Ammon's horn (tissue), 1 donor: ENCODE results near the gene MANBA.

Source experiments
- DNase-seq: peaks from one replicate; pipeline ENCODE4 v3.0.0-alpha.2; 2016; ENCODE audit warnings: low spot score

MANBA gene

DNA sequence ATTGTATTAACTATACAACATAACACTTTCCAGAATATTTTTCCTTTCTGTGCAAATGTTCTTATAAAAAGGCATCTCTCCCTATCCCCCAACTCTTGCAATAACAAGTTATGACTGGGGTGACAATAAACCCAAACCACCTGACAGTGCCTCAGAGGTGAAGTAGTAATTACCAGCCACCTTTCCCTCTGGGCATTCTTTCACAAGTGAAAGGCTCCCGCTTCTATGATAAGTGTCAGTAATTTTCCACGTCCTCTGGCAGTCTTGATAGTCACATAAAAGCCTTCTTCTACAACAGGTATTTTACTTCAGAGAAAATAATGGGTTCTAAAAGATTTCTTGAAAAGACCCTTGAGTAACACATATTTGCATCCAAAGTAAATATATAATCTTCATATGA lies 82.7 kb downstream of the MANBA start:
- no peak for DNase-seq

DNA sequence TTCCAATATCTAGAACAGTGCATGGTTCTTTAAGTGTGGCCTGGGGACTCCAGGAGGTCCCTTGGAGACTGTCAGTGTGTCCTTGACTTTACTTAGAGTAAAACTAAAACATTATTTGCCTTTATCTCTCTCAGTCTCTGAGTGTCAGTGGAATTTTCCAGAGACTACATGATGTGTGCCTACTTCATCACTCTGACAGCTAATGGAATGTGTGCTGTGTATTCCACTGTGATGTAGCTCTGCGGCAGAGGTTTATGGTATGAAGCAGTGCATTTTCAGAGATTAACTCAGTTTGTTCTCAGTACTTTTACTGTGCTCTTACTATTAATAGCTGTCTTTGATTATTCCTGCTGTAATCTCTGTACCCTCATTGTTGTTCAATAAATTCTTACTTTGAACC lies 85.6 kb downstream of the MANBA start:
- no peak for DNase-seq

DNA sequence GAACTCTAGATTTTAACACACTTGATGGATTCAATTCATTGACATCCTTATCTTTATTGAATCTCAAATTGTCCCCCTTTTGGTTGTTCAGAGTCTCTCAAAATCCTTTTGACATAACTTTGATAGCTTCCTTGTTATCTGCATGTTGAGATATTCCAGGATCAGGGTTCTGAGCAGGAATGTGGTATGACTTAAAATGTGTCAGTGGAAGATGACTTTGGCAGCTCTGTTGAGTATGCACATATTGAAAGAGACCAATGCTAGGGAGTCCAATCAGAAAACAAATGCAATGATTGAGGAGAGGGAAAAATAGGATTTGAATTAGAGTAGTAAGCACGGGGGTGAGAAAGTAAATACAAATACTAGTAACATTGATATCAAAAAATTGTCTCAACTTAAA lies 93.8 kb downstream of the MANBA start:
- no peak for DNase-seq

DNA sequence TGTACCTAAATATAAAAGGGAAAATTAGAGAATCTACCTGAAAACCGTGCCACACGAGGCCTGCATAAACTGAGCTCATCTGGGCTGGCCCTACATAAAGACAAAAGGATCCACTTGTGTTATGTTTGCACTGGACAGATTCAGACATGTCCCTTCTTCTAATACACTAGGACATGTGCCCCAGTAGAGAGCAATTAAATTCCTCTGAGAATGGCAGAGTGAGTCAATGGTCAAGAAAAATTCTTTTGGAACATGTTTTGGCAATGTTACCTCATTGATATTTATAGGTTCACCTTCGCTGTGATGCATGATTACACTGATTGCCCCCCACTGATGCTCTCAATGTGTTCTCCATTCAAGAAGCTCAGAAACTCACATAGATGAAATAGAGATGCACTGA lies 95.2 kb downstream of the MANBA start:
- no peak for DNase-seq

DNA sequence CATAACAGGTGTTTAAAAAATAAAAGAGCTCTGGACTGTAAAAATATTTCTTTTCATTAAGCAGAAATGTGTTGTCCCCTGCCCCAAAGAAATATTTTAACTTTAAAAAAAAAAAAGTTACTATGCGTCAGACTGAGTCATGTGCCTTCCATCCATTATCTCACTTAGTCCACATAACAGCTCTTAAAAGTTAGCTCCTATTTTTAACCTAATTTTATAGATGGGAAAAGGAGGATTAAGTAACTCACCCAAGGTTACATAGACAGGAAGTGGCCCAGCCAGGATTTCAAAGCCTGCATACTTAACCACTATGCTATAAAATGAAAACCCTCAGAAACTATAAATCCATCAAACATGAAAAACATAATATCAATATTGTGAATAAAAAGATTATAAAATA lies 97.7 kb downstream of the MANBA start:
- no peak for DNase-seq

DNA sequence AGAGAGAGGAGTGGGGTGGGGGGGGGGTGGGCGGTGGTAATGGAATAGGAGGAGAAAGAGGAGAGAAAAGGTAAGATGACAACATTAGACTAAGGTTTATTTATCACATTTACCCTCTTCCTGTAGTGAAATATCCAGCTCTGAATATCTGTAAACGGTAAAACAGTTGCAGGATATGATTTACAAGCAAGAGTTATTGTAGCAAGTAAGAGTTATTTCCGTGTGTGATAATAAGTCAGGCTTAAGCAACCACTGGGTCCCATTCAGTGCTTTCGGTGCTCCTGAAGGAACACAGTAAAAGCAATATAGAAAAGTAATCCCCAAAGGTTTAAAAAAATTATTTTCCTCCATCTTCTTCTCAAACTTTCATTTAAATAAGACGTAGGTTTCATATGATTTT lies 103.6 kb downstream of the MANBA start:
- no peak for DNase-seq

DNA sequence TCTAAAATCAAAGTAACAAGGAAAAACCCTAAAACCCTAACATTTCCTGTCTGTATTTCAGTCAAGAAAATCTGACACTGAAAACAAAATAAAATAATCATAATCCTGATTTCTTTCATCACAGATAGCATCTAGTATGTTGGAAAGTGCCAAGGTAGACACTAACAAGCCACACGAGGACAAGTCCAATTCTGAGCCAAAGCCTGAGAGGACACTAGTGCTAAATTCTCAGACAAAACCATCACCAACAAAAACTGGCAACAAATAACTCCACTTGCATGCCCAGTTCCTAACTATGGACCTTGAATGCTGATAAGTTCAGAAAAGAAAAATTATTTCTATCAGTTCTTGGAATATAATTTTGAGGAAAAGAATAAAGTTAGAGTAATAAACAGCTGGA lies 113.7 kb downstream of the MANBA start:
- DNase-seq = peak; percentile 31

DNA sequence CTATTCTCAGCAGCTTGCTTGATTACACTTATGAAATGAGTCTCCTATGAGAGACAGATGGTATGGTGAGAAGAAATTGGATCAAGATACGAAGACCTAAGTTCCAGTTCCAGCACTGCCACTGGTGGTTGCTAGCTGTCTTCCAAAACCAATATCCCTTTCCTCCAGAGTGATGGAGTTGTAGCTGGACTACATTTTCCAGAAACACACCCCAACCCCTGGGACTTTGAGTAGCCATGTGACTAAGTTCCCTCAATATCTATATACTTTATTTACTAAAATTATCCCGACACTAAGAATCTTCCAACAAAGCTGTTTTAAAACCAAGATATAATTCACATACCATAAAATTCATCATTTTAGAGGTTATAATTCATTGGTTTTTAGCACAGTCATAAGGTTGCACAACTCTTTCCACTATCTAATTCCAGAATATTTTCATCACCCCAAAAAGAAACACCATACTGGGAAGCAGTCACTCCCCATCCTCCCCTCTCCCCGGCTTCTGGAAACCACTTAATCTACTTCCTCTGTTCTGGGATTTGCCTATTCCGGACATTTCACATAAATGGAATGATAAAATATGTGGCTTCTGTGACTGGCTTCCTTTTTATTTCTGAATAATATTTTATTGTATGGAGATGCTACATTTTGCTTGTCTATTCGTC lies 118.0 kb downstream of the MANBA start:
- DNase-seq = no peak

DNA sequence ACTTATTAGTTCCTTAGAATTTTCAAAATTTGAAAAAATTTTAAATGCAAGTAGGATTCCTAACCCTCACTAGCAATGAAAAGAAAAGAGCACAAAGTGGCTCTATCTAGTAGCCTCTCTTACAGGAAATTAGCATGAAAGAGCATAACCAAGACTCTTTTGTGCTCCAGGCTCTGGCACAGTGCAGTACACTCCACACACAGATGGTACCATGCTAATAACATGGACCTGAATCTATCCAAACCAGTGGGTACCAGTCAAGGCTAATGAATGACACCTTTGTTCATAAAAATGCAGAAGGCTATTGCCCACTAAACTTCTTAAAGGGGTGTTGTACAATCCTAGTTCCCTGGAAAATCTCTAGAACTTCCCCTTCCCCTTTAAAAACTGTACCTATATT lies 119.0 kb downstream of the MANBA start:
- DNase-seq = peak; percentile 82

DNA sequence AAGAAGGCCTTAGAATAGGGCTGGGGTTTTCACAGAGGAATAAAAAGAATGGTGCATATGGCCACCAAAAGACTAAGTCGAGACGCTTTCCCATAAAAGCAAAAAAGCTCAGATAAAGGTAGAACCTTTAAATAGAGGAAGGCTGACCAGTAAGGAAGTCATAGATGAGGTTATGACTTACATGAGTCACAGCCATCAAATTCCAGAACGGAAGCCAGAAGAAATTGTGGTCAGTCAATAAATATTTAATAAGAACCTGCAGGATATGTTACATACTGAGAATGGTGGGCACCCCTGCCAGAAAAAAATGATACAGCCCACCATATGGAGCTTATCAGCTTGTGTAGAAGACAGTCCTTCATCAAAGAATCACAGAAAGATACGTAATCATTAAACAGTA lies 120.1 kb downstream of the MANBA start:
- no peak for DNase-seq

DNA sequence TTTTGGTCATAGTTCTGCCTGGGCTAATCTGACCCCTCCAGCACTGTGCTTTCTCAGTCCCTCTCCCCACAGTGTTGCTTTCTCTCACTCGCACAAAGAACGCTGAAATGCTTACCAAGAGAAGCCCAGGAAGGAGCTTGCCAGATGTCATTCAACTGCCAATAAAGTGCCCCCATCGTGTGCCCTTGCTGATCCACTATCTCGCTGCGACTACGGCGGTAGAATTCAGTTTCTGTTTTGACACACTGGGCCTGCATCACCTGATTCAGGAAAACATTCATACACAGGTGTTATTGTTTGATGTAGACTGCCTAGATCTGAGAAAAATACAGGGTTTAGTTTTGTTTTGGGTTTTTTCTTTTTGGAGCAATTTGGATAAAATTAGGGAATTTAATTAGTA lies 121.2 kb downstream of the MANBA start:
- no peak for DNase-seq

DNA sequence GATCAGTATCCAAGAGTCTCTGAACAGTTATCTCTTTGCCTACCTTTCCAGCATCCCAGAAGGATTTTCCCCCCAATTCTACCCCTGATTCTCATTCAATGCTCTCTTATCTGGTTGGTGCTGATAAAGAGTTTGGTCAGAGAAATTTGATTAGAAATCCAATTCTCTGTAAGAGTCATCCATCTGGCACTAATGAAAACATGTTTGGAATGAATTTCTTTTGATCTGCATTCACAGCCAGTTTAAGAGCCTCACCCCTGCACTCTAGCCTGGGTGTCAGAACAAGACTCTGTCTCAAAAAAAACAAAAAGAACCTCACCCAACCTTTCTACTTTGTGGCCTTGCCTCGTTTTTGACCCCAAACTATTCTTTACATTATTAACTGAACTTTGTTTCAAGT lies 122.1 kb downstream of the MANBA start:
- no peak for DNase-seq

DNA sequence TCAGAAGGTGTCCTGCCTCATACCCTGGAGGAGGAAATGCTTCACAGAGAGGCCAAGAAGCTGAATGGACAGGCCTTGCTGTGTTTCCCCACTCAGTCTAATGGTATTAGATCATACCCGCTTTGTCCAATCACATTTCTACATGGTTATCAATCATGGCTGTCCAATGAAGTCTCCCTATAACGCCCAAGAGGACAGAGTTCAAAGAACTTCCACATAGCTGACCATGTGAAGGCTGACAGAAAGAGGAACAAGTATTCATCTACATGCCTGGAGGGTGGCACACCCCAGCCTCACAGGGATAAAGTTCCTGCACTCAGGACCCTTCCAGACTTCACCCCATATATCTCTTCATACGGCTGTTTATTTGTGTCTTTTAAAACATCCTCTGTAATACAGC lies 123.4 kb downstream of the MANBA start:
- DNase-seq = no peak

DNA sequence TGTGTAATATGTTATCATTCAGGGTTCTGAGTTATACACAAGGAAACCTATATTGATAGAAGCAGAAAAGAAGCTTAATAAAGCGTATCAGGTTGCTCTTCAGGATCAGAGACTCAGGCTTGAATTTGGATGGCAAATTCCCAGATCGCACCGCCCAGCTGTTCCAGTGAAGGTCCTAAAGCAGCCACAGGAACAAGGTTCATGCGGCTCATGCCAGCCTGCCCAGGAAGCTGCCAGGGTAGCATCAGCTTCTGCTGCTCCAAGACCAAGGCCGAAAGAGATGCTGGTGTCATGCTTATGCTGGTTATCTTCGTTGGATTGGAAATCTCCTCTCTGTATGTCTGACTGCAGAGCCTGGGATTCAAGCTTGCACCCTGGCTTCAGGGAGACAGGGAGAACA lies 127.7 kb downstream of the MANBA start:
- no peak for DNase-seq

DNA sequence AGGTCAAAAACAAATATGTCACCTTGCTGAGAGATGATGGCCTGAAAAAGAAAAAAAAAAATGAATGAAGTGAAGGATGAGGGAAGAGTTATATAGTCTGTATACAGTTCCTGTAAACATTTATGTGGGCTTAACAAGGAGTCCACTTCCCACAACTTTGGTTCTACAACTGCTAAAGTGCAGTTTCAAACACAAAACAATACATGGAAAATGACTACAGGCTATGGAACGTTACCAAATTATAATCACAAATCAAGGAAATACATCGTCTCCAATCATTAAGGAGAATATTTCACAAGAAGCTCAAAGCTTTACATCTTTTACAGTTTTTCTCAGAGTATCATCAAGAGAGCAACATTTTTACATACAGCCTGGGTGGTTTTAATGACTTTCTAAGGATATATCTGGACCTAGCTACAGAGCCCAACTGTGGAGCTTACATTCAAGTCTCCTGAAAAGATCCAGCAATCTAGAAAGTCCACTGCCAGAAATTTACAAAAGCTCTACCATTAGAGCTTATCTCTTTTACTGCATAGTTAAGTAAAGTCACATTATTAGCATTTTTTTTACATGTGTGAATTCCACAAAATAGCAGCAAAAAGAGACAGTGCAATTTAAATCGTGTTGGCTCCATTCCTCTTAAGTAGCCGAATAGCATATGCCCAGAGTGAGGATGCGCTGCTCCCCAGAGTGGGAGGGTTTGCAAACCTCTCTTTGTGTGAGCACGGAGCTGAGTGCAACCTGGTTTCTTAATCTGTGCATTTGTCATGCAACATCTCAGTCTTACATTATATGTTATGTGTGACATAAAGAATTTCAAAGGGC lies 128.3 kb downstream of the MANBA start:
- no peak for DNase-seq

DNA sequence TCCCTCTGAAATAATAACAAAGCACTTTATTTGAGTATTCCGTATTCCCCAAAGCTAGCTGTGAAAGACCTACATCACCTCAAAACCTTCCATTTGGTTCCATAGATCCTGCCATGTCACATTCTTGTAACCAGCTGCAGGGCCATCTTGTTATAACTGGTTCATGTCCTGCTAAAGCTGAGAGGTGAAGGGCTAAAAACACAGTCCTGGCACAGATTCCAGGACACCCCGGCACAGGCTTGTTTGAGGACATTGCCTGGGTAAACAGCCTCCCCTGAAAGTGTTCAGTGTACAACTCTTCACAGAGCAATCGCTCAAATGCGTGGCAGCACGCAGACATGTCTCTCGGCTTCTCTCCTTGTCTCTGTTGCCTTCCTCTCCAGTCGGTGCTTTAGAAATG lies 129.2 kb downstream of the MANBA start:
- no peak for DNase-seq

DNA sequence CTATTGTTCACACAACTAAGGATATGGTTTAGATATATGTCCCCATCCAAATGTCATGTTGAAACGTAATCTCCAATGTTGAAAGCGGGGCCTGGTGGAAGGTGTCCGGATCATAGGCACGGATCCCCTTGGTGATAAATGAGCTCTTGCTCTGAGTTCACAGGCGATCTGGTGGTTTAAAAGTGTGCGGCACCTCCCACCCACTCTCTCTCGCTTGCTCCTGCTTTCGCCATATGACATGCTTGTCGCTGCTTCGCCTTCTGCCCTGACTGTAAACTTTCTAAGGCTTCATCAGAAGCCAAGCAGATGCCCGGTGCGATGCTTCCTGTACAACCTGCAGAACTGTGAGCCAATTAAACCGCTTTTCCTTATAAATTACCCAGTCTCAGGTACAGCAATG lies 131.1 kb downstream of the MANBA start:
- no peak for DNase-seq

DNA sequence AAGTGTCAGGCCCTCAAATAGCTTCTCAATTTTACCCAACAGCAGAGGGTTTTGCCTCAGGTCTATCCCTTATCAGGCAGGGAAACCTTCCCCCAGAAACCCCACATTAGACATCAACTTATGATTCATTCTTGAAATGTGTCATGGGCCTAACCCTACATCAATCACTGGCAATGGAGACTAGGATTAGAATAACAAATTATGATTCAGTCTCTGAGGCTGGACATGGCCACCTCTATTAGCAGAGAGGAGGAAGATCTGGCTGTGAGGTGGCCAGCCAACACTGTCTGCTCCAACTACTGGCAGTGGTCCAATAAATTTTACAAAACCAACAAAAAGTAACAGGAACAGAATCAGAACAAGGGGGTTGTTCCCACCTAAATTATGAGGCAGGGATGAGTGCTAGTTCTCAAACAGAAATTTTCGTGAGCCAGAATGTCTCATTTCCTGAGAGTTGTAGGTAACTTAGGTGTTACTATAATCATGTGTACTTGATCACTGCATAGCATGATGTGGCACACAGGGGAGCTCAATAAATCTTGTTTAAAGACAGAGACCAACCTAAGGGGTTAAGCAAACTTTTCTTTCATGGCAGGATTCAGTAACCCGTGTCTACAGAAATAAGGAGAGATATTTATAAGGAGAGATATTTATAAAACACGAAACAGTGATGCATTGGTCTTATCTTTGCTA lies 132.8 kb downstream of the MANBA start:
- DNase-seq = no peak

DNA sequence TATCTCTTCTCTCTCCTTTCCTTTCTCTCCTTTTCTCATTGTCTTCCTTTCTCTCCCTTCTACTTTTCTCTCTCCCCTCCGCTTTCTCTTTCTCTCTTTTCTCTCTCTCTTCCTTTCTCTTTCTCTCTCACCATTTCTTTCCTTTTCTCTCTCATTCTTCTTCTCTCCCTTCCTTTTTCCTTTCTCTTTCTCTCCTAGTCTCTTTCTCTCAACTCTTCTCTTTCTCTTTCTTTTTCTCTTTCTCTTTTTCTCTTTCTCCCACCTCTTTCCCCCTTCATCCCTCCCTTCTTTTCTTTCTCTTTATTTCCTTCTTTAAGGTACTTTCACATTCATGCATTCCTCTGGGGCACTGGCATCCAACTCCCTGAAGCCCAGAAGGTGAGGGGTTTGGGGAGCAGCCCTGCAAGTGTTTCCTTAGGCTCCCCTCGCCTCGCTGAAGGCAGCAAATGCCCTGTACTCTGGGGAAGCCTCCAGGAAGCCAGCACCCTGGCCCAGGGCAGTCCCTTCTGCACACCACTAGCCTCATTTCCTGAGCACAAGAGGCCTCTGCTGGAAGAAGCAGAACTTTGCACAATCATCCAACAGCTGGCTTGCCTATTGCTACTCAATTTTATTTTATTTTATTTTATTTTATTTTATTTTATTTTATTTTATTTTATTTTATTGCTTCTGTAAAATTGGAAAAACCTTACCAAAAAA lies 135.4 kb downstream of the MANBA start:
- peak; percentile 59 for DNase-seq

DNA sequence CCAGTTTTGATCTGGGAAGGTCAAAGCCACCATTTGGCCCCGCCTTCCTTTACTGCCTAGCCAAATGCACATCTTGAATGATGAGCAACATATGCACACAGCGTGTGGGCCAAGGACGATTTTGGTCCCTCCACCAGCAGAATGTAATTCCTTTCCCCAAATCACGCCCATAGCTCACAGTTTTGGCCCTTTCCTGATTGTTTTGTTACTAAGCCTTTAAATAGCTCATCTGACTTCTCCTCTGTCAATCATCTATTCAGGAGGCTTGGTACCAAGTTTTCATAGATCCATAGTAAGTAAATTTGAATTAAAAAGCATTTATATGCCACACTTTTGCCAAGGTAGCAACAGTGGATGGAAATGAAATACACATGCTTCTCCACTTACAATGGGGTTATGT lies 136.3 kb downstream of the MANBA start:
- DNase-seq = no peak

DNA sequence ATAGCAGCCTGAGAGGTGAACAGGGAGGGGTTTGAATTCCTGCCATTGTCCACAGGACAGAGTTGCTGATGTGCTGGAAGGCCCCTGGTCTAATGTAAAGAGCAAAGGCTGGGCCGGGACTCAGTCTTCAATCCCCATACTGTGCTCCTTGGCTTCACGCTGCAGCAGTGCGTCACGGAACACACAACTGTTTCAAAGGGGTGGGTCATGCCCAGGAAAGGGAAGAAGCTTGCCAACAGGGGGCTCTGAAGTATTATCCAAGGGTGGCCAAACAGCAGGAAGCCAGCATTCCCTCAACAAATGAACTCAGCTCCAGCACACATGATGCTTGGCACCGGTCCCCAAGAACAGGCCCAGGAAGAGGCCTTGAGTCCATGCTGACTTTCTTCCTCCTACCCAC lies 137.1 kb downstream of the MANBA start:
- DNase-seq = no peak

DNA sequence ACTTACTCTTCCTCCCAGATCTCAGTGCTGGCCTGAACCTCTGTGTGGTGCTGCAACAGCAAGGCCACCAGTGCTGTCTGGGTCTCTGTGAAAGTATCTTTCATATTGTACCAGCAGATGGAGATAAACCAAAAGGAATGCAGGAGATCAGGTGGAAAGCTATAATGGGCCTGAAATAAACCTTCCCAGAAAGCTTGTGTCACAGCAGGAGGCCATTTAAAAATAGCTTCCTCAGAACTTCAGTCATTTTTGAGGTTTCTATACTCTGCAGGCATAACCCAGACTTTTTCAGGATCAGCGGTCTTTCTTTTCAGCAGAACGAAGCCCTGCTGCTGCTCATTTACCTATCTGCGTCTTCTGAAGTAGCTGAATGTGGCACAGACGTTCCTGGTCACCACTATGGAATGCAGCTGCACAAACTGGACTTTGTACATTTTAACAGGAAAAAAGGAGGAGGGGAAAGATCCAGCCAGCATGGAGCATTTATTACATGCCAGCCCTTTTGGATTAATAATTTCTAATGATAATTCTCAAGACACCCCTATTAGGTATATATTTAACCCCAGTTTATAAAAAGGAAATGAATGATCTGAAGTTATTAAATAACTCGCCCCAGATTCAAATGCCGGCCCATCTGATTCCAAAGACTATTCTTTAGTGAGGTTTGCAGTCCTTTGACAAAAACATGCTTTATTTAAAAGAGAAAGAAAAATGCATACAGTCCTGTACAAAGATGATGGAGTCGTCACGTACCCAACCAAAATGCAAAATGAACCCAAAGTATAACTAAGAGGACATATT lies 139.9 kb downstream of the MANBA start:
- DNase-seq = peak; percentile 78
